HepG2 (cell line): ENCODE measurements around the gene C11orf91.

Experiments
- ELF1 ChIP-seq: sonication (generic); formaldehyde crosslinking; IDR thresholded peaks from 2 replicates; pipeline ENCODE4 v1.4.0; 2020; ENCODE audit warnings: missing genetic modification reagents
- NBN ChIP-seq: fragments of 450-650 bp; conservative IDR thresholded peaks from 2 replicates; pipeline ENCODE4 v1.6.1; 2017
- TAF15 ChIP-seq: fragments of 200-400 bp; formaldehyde crosslinking; IDR thresholded peaks from one replicate; pipeline ENCODE4 v1.6.1; 2018; ENCODE audit warnings: mild to moderate bottlenecking, low read depth, low read length; ENCODE audit not compliant: poor library complexity, severe bottlenecking
- TCF7L2 ChIP-seq: IDR thresholded peaks from 2 replicates; pipeline ENCODE4 v1.6.1; 2011; ENCODE audit warnings: mild to moderate bottlenecking, low read depth, low read length, moderate library complexity
- ZHX1 ChIP-seq: sonication (generic); formaldehyde crosslinking; IDR thresholded peaks from 2 replicates; pipeline ENCODE4 v1.8.1; 2022; ENCODE audit warnings: low read depth, mild to moderate bottlenecking, missing genetic modification reagents
- ZNF549 ChIP-seq: sonication (generic); formaldehyde crosslinking; IDR thresholded peaks from 2 replicates; pipeline ENCODE4 v1.5.0; 2020; ENCODE audit warnings: missing genetic modification reagents
- ZNF816 ChIP-seq: sonication (generic); formaldehyde crosslinking; IDR thresholded peaks from 2 replicates; pipeline ENCODE4 v1.8.0; 2022; ENCODE audit warnings: missing genetic modification reagents, mild to moderate bottlenecking, borderline replicate concordance
- TF ChIP-seq, protein P1 (sequence below): IDR thresholded peaks from 2 replicates; pipeline ENCODE4 v1.6.1; 2016

- TF ChIP-seq TCF7L2, result no peak
- TF ChIP-seq TAF15, result no peak
- no peak for TF ChIP-seq NBN
- no peak for TF ChIP-seq ELF1
- TF ChIP-seq, protein P1, sequence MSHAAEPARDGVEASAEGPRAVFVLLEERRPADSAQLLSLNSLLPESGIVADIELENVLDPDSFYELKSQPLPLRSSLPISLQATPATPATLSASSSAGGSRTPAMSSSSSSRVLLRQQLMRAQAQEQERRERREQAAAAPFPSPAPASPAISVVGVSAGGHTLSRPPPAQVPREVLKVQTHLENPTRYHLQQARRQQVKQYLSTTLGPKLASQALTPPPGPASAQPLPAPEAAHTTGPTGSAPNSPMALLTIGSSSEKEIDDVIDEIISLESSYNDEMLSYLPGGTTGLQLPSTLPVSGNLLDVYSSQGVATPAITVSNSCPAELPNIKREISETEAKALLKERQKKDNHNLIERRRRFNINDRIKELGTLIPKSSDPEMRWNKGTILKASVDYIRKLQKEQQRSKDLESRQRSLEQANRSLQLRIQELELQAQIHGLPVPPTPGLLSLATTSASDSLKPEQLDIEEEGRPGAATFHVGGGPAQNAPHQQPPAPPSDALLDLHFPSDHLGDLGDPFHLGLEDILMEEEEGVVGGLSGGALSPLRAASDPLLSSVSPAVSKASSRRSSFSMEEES (CRISPR knock-in tag), result no peak
- TF ChIP-seq ZNF816 (CRISPR knock-in tag), result no peak
- TF ChIP-seq ZHX1, result no peak
- TF ChIP-seq ZNF549 (CRISPR knock-in tag), result no peak
Observed at GRCh38 chr11:33665350-33666106, 35.1 kb downstream of the C11orf91 start.
